Stimulated activated CD4-positive, alpha-beta T cell treated with anti-CD3 and anti-CD28 coated beads, Interleukin-4, amount 100 ng/mL, for 24 hours (primary cell): ENCODE results near the gene RPS6KA5.
"Not testable (repeated sequence)": the region's sequence is repeated elsewhere in the genome, so short reads cannot be mapped to it uniquely, and the experiment has no call there.

Experiments used
- DNase-seq: peaks from one replicate; pipeline ENCODE4 v3.0.0-alpha.2; 2020

Gene RPS6KA5

DNA sequence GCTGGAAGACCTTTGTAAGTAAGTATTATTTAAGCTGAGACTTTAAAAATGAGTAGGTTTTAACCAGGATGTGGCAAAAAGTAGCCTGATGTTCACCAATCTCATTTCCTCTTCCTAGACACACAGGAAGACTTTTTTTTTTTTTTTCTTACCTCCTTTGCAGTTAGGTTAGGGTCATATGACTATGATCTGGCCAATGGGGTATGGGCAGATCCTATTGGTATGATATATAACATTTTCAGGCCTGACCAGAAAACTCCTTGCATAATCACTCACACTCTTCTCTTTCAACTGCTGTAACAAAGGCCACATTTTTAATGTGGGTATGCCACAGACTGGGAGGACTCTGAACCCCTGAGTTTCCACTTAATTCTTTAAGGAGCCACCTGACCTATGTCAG is 2.7 kb upstream of the RPS6KA5 start:
- peak; percentile 33 for DNase-seq

- no peak for DNase-seq
Measured at GRCh38 chr14:91062600-91062999, 2.2 kb upstream of the RPS6KA5 start.

DNA sequence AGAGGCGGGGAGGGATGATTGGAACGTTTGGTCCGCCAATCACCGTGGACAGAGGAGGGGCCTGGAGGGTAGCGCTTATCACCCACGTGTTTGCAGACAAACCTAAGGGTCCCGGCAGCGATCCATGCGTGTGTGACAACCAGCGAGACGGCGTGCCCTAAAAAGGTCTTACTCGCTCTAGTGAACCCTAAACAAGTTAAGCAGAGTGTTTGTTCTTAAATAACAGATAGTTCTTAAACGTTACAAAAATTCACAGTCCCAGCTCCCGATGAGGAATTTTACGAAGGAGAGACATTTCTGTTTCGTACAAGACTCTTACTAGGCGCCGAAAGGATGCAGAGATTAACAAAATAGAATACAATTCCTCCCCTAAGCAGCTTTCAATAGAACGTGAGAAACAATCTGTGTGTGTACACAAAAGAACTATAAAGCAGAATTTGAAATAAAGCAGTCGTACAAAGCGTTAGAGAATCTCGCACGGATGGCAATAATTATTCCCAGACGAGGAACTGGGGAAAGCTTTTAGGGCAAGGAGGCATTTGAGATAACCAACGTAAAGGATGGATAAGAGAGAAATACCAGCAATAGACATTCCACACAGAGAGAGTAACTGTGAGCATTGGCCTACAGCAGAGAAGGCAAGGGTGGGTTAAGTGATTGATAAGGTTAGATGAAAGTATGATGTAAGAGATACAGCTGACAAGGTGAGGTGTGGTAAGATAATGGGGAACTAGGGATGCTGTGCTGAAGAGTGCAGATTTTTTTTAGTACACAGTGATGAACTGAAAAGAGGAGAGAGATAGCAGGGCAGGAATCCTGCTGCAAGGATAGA is 831 bp upstream of the RPS6KA5 start:
- no peak for DNase-seq

- DNase-seq: peak; percentile 64
Measured at GRCh38 chr14:91059576-91060350, 678 bp downstream of the RPS6KA5 start.

DNA sequence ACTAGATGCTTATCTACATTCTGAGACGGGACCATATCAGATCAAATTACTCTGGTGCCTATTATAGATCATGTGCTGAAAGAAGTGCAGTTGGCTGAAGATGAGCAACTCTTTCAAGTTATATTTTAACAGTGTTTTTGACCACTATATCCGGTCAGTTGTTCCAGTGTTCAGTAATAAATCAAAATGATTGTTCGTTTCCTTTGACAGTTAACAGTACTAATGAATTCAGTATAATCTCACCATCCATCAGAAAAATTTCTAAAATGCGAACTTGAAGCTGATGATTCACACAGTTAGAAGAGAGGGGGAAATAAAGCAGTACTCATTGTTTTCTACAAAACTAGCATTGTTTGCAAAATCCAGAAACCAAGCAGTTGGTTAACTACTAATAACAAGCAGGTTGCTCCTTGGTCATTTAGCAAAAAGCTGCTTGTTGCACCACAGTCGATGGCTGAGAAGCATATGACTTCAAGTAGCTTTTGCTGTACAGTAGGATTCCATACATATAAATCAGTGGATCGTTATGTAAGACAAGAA is 2.3 kb downstream of the RPS6KA5 start:
- no peak for DNase-seq

- no peak for DNase-seq
Measured at GRCh38 chr14:91056361-91056760, 4.1 kb downstream of the RPS6KA5 start.

GRCh38 chr14:91055016-91055415 is 5.4 kb downstream of the RPS6KA5 start:
- no peak for DNase-seq

GRCh38 chr14:91048676-91049075 is 11.8 kb downstream of the RPS6KA5 start:
- no peak for DNase-seq

DNA sequence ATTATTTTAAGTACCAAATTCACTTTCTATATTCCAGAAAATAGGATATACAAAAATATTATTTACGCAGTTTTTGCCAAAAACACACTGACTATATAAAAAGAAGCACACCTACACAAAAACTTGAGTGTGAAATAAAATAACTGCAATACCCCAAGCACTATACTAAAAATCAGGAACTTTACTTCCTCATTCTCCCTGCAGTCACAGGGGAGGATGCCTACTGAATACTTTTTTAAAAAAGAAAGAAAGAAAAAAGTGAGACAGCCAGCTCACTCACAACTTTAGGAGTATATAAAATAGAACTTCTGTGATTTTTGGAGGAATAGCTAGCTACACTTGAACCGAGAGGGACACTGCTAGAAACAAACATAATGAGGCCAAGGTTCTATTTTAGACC is 12.2 kb downstream of the RPS6KA5 start:
- DNase-seq: no peak

GRCh38 chr14:91047174-91047753 is 13.2 kb downstream of the RPS6KA5 start:
- DNase-seq: no peak

DNA sequence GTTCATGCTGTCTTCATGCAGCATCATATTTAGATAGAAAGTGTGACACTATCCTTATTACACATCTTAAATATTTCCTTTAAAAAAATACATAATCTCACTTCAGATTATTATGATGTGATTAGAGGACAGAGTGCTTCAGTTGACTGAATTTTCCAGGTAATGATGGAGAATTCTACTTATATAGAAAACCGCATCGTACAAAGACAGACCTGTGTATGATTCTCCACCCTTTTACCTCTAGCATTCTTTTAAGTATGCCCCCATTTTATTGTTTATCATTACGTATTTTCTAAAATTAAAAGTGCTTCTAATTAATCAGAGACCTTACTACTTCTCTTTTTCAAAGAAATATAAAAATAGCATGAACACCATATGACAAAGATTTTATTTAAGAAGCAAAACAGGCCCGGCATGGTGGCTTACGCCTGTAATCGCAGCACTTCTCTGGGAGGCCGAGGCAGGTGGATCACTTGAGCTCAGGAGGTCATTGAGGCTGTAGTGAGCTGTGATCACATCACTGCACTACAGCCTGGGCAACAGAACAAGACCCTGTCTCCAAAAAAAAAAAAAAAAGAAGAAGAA is 13.9 kb downstream of the RPS6KA5 start:
- no peak for DNase-seq

- DNase-seq: no peak
Measured at GRCh38 chr14:91041450-91041849, 19.0 kb downstream of the RPS6KA5 start.

DNA sequence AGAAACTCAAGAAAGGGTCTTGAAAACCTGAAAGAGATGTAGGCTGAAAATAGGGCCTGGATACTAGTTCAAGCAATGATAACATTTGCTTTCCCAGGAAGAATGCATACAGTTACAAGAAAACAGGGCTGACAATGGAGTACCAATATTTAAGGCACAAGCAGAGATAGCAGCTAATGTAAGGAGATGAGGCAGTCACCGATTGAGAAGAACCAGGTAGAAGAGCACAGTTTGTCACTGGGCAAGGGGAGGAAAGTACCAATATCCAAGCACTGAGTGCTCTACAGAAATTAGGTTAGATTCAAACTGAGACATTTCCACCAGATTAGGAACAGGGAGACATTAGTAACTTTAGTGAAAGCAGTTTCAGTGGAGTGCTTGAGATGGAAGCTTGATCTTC is 19.9 kb downstream of the RPS6KA5 start:
- DNase-seq: no peak

- no peak for DNase-seq
Measured at GRCh38 chr14:91038439-91038838, 22.0 kb downstream of the RPS6KA5 start.

DNA sequence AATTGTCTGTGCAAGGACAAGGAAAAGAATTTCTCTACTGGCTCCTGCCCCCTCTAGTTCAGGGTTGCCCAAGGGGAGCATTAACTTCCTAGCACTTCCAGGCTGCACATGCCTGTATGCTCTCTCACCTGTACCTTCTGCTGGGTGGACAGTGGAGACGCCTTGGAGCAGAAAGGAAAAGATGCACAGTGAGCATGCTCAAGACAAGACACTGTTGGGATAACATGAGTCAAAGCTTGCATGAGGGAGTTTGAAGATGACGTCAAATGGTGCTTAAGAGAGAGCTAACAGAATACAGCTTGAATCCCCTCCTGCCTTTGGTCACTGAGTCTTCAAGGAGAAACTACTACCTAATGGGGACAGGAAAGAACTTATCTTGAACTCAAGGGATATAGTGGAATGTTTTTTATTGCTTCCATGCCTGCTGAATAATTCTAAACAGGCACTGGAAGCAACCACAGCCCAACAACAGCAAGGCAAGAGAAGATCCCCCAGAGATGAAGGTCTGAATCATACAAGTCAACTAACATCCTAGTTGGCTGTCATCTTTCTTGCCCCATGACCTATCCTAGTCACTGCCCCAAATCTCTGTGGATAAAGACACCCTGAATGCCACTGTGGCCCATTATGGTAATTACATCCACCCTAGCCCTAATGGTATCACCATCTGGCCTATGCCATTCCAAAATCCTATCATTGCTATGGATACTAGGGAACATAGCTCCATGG is 23.5 kb downstream of the RPS6KA5 start:
- DNase-seq: no peak

DNA sequence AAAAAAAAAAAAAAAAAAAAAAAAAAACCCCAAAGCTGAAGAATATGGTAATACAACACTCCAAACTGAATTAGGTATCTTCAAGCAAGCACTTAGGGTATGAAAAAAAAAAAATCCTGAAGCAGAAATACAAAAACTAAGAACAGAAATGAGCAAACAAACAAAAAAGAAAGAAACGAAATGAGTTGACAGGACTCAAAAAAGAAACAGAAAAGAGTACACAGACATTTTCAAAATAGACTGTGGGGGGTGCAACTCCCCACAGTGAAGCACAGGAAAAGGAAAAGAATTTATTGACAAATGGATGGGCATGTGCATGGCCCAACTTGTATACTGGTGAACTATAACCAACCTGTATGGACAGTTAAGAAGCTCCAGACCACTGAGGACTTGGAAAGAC is 24.6 kb downstream of the RPS6KA5 start:
- no peak for DNase-seq

- not testable (repeated sequence) for DNase-seq
Measured at GRCh38 chr14:91034379-91034778, 26.1 kb downstream of the RPS6KA5 start.

- DNase-seq: no peak
Measured at GRCh38 chr14:91032248-91032647, 28.2 kb downstream of the RPS6KA5 start.

- DNase-seq: no peak
Measured at GRCh38 chr14:91031666-91032065, 28.8 kb downstream of the RPS6KA5 start.

- no peak for DNase-seq
Measured at GRCh38 chr14:91029456-91030217, 30.8 kb downstream of the RPS6KA5 start.

GRCh38 chr14:91027561-91027960 is 32.9 kb downstream of the RPS6KA5 start:
- no peak for DNase-seq

DNA sequence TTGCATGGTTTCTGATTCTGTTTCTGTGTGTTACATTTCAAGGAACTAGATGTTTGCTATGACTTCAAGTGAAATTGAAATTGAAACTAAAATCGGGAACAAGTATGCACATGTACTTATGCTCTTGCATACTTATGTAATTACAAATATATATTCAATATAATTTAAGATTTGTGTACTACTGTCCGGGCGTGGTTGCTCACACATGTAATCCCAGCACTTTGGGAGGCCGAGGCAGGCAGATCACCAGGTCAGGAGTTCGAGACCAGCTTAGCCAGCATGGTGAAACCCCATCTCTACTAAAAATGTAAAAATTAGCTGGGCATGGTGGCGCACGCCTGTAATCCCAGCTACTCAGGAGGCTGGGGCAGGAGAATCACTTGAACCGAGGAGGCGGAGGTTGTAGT is 37.8 kb downstream of the RPS6KA5 start:
- peak; percentile 12 for DNase-seq
